GM12801 (cell line): ENCODE data around the gene MYL12A.

Experiments used
- CTCF ChIP-seq: IDR thresholded peaks from one replicate; pipeline ENCODE4 v1.5.1; 2011; ENCODE audit warnings: control low read depth; ENCODE audit not compliant: insufficient read length; ENCODE audit errors: extremely low read depth

The MYL12A gene

GRCh38 chr18:3269914-3270299 lies 22.3 kb downstream of the MYL12A start:
- TF ChIP-seq CTCF, result no peak

- TF ChIP-seq CTCF, result no peak
Measured at GRCh38 chr18:3273042-3273441, 25.4 kb downstream of the MYL12A start.

GRCh38 chr18:3279201-3280185 lies 31.9 kb downstream of the MYL12A start:
- TF ChIP-seq CTCF, result no peak

GRCh38 chr18:3281456-3282400 lies 34.1 kb downstream of the MYL12A start:
- TF ChIP-seq CTCF, result no peak

GRCh38 chr18:3283253-3283863 lies 35.8 kb downstream of the MYL12A start:
- no peak for TF ChIP-seq CTCF

GRCh38 chr18:3283908-3284307 lies 36.3 kb downstream of the MYL12A start:
- no peak for TF ChIP-seq CTCF

GRCh38 chr18:3284501-3284900 lies 36.9 kb downstream of the MYL12A start:
- TF ChIP-seq CTCF, result no peak
